Measurements from ENCODE around the gene ZNF423.

DNA sequence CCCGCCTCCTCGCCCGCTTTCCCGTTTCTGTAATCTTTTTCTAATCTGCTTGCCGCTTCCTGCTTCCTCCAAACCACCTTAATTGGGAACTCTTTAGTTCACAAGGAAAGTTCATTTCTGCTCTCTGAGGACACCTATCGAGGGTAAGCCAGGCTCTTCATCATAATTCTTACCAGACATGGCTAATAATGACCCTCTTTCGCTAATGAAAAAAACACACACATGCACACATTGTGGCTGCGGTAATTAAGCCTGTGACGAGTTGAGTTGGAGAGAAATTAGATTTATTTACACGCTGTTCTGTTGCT, 100.6 kb downstream of the ZNF423 start:
- TF ChIP-seq POLR2A (IDR thresholded peaks at IDR 0.05; ENCODE audit: low read depth, low read length) (no peak), POLR2AphosphoS5 (IDR thresholded peaks at IDR 0.05; ENCODE audit: low read depth, low read length) (no peak), TAF1 (IDR thresholded peaks at IDR 0.05; ENCODE audit: low read depth, low read length) (no peak)

All from GM12891 (cell line).